HS-27A (cell line): ENCODE measurements around the gene SLC28A2.
"Not testable (repeated sequence)": the region's sequence is repeated elsewhere in the genome, so short reads cannot be mapped to it uniquely, and the experiment has no call there.

Source experiments
- DNase-seq: peaks from one replicate; pipeline ENCODE4 v3.0.0-alpha.2; 2012; ENCODE audit warnings: low read depth, missing footprints

SLC28A2 gene

DNA sequence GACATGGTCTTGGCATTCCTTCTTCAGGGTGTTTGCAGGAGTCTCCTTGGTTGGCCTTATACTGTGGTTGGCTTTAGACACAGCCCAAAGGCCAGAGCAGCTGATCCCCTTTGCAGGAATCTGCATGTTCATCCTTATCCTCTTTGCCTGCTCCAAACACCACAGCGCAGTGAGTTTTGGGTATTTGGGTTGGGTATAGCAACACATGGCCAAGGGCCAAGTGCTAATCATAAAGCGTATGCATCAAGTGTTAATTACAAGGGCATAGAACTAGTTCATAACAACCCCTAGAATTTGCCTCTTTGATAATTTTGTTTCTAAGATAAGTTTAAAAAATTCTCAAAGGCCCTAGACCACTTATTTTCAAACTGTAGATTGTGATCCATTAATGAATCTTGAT lies 11.8 kb downstream of the SLC28A2 start:
- DNase-seq = no peak

DNA sequence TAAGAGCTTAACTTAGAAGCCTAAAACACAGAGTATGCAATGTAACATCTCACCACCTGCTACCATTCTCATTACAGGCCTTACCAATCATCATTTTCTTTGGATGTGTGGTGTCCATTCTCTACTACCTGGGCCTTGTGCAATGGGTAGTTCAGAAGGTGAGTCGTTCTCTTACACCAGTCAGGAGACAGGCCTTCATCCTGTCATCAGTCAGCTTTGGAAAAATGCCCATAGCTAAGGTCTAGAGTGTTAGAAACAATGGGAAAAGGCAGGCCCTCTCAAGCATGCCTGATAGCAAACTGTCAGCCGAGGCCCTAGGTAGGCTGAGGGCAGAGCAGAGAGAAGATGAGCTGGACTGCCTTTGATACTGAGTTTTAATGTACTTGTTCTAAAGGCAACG lies 13.5 kb downstream of the SLC28A2 start:
- no peak for DNase-seq

DNA sequence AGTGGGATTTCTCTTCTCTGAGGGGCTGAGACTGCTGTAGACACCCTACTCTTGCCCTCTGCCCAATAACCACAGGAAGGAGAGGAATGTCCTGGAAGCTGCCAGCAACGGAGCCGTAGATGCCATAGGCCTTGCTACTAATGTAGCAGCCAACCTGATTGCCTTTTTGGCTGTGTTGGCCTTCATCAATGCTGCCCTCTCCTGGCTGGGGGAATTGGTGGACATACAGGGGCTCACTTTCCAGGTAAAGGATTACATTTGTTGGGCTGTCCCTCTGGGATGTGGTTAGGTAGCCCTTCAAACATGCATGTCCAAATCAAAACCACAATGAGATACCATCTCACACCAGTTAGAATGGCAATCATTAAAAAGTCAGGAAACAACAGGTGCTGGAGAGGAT lies 16.1 kb downstream of the SLC28A2 start:
- no peak for DNase-seq

DNA sequence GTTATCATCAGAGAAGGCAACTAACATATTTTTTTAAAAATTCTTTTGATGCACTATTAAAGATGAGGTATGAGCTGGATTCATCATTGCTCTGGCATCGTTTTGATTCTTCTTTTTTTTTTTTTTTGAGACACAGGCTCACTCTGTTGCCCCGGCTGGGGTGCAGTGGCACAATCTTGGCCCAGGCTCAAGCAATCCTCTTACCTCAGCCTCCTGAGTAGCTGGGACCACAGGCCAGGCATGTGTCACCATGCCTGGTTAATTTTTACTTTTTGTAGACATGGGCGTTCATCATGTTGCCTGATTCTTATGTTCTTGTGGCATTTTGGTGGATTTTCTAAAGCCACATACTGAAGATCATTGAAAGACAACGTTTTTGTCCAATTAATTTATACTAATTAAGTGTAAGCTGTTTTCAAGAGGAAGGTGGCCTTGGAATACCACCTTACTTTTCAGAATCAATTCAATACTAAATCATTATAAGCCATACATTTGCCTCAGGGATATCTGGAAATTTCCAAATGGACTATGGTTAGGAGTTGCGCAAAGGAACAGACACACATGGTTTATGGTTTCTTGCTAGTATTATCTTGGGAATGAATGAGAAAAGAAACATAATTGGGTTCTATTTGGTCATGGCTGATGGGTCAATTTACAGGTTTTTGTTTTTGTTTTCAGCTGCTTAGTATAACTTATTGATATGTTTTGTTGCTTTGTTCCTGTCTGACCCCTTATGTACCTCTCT lies 22.8 kb downstream of the SLC28A2 start:
- DNase-seq = no peak

DNA sequence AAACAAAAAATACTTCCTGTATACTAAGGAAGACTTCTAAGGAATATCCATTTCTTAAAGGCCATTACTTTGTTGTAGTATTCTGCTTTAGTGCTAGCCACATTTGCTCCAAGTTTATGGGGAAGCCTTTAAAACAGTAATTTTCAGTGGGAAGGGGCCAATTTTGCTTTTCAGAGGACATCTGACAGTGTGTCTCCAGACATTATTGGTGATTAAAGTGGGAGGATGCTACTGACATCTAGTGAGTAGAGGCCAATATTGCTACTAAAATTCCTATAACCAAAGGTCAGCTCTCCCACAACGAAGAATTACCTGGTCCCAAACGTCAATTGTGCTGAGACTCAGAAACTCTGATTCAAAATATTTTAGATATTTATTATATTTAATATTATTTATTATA lies 24.8 kb downstream of the SLC28A2 start:
- DNase-seq = no peak

DNA sequence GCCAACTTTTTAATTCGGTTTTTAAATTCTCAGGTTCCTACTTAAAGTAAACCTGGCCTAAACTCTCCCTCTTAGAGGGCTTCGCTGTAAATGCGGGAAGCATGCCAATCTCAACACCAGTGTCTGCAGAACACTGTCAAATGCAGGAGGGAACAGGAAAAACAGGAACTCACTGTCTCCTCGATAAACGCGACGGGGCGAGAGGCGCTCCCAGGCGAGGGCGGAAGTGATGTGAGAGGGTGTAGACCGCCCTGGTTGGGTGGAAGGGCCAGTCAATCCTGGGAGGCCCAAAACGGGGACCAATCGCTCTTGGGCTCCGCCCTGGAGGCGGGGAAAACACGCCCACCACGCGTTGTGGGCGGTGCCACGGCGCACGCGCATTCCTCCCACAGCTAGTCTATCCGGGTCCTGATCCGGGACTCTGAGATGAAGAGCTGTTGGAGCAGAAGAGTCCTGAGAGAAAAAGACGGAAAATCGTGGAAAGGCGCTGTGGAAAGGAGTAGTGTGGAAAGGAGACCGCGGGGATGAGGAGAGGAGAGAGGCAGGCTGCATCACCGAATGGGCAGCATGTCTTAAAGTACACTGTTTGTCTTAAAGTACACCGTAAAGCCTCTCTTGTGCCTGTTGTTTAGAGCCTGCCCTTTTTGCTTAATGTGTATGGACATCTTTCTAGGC lies 27.1 kb downstream of the SLC28A2 start:
- DNase-seq = peak; percentile 74

DNA sequence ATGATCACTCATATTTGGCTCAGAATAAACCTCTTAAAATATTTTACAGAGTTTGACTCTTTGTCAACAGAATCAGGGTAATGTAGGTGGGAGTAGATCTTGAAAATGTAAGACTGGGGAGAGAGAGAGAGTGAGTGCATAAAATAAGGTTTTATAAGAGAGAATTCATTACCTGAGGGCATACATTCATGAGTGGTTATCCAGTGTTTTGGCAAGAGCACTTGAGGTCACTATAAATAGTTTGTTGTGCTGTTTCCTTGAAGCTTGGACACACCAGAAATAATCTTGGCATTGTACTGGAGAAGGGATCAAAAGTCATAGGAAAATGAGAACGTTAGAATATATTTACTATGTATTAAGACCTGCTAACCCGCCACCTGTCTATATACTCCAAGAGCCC lies 33.4 kb downstream of the SLC28A2 start:
- DNase-seq = no peak

DNA sequence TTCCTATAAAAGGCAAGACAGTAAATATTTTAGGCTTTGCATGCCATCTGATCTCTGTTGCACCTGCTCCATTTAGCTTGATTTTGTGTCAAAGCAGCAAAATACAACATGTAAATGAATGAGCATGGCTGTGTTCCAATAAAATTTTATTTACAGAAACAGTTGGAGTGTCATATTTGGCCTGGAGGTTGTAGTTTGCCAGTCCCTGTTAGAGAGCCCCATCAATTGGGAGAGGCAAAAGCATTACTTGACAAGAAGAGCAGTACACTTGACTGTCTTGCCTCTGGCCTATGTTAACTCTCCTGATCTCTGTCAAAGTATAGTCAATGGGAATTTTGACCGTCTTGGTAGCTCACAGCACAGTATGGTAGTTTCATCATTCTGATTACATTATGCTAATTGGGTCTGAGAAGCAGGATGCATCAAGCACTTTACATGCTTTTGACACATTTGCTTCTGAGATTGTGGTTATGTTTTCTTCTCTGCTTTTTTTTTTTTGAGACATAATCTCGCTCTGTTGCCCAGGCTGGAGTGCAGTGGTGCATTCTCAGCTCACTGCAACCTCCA lies 35.4 kb downstream of the SLC28A2 start:
- DNase-seq = no peak

DNA sequence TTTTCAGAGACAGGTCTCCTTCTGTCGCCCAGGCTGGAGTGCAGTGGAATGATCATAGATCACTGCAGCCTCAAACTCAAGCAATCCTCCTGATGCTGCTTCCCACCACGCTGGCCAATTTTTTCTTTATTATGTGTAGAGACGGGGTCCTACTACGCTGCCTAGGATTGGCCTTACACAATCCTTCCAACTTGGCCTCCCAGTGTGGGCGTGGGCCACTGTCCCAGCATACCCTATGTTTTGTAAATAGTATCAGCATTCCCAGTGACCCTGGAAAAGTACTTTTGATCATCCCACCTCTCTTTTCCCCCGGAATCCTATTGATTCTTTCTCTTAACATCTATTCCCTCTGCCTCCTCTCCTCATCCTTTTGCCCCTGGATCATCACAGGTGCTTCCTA lies 36.9 kb downstream of the SLC28A2 start:
- no peak for DNase-seq

DNA sequence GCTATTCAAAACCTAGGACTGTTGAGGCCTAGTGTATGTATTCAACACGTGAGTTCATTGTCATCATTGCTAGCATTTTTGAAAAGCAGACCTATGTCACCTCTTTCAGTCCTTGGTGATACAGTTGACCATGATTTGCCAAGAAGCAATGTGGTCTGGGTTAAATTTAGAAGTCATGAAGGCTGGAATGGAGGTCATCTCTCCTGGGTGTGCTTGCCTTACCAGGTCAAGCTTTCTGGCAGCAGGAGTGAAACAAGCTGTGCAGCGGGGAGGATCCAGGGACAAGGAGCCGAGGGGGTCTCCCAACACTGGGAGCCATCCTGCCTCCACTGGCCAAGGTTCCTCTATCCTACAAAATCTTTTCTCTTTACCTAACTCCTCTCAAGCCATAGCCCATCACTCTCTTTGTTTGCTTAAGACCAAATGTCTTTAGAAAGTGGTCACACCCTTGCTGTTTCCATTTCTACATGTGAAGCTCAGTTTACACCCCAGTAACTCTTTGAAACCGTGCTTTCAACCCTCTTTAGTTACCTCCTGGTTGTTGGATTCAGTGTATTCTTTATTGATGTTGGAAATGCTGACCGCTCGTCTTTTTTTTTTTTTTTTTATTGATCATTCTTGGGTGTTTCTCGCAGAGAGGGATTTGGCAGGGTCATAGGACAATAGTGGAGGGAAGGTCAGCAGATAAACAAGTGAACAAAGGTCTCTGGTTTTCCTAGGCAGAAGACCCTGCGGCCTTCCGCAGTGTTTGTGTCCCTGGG lies 40.0 kb downstream of the SLC28A2 start:
- no peak for DNase-seq

DNA sequence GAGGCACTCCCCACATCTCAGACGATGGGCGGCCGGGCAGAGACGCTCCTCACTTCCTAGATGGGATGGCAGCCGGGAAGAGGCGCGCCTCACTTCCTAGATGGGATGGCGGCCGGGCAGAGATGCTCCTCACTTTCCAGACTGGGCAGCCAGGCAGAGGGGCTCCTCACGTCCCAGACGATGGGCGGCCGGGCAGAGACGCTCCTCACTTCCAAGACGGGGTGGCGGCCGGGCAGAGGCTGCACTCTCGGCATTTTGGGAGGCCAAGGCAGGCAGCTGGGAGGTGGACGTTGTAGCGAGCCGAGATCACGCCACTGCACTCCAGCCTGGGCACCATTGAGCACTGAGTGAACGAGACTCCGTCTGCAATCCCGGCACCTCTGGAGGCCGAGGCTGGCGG lies 41.3 kb downstream of the SLC28A2 start:
- DNase-seq = not testable (repeated sequence)

DNA sequence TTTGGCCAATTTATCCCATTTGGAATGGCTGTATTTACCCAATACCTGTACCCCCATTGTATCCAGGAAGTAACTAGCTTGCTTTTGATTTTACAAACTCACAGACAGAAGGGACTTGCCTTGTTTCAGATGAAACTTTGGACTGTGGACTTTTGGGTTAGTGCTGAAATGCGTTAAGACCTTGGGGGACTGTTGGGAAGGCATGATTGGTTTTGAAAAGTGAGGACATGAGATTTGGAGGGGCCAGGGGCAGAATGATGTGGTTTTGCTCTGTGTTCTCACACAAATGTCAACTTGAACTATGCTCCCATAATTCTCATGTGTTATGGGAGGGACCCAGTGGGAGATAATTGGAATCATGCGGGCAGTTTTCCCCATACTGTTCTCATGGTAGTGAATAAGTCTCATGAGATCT lies 46.9 kb downstream of the SLC28A2 start:
- not testable (repeated sequence) for DNase-seq

DNA sequence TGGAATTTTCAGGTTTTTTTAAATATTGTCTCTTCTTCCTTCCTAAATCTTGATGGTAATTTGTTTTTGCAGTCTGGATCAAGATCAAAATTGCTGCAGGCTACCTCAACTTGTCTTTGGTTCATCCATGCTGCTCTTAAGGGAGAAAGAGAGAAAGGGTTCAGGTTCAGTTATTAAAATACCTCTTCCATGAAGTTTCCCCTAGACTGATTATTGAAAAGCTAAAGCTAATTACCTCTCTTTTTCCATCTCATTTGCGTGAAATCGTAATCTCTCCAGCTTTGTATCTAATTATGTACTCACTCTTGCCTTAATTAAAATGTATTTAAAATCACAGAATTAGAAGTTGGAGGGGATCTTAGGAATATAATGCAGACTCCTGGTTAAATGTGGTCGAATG lies 52.7 kb downstream of the SLC28A2 start:
- DNase-seq = no peak

DNA sequence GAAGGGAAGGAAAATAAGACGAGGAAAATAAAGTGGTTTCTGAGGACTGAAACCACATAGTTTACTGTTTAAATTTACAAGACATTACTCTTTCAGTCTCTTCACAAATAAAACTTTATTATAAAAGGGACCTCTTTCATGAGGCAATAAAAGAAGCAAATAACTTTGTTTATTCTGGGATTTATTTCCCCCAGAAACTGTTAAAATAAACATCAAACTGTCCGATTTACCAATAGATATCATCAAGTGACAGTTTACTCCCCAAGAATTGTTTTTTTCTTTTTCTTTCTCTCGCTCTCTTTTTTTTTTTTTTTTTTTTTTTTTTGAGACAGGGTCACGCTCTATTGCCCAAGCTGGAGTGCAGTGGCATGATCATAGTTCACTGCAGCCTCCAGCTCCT lies 54.1 kb downstream of the SLC28A2 start:
- no peak for DNase-seq

DNA sequence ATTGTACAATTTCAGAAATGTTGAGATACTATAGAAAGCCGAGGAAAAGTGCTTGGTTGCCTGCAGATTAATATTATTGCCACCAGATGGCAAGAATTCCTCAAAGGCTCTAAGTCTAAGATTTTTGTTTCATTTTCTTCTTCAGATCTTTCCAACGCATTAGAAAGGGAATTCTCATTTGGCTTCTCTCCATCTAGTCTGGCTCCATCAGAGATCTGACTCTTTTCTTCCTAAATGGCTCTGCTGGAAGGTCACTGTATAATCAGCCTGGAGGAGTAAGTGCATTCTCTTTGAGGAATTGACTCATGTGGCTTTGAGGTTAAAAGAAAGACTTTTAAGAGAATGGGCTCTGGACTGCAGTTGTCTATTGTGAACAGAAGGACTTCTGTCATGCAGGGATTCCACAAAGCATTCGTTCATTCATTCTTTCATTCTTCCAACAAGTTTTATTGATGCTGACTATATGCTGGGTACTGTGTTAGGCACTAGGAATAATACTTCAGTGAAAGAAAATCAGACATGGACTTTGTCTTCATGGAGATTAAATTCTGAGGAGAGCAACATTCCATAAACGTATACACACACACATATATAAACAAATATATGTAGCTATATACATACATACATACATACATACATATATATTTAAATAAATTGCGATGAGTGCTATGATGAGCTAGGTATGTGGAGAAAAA lies 55.3 kb downstream of the SLC28A2 start:
- peak; percentile 4 for DNase-seq

DNA sequence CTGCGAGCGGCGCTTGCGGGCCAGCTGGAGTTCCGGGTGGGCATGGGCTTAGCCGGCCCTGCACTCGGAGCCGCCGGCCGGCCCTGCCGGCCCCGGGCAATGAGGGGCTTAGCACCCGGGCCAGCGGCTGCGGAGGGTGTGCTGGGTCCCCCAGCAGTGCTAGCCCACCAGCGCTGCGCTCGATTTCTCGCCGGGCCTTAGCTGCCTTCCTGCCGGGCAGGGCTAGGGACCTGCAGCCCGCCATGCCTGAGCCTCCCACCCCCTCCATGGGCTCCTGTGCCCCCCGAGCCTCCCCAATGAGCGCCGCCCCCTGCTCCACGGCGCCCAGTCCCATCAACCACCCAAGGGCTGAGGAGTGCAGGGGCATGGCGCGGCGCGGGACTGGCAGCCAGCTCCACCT lies 62.1 kb downstream of the SLC28A2 start:
- DNase-seq = not testable (repeated sequence)

DNA sequence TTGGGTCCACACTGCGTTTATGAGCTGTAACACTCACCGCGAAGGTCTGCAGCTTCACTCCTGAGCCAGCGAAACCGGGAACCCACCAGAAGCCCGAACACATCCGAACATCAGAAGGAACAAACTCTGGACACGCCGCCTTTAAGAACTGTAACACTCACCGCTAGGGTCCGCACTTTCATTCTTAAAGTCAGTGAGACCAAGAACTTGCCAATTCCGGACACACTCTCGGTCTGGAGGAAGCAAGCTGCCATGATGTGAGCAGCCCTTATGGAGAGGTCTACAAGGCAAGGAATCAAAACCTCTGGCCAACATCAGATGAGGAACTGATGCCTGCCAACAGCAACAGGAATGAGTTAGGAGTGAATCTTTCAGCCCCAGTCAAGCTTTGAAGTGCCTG lies 62.9 kb downstream of the SLC28A2 start:
- no peak for DNase-seq

DNA sequence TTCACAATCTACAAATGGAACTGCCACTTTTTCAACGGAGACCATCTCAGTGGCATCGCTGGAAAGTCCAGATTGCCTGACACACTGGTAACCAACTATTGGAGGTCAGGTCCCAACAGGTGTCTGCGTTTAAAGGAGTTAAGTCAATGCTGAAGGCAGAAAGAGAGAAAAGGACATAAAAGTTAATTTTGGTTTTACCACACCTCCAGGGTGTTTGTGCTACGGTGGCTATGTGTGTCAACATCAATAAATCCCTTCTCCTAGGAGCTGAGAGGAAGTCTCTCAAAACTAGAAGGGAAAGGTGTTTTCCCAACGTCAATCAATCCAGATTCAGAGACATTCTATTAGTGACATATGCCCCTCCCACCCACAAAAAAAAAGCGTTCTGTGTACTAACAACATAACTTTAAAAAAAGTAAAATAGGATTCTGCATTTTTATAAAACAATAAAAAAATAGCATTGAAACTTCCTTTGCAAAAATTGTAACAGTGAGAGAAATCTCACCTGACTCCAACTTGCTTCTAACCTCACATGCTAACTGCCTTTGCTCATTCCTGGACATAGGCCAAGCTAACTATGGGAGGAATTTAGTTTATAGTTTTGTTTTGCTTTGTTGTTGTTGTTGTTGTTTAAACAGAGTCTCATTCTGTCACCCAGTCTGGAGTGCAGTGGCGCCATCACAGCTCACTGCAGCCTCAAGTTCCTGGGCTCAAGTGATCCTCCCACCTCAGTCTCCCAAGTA lies 67.6 kb downstream of the SLC28A2 start:
- DNase-seq = no peak

DNA sequence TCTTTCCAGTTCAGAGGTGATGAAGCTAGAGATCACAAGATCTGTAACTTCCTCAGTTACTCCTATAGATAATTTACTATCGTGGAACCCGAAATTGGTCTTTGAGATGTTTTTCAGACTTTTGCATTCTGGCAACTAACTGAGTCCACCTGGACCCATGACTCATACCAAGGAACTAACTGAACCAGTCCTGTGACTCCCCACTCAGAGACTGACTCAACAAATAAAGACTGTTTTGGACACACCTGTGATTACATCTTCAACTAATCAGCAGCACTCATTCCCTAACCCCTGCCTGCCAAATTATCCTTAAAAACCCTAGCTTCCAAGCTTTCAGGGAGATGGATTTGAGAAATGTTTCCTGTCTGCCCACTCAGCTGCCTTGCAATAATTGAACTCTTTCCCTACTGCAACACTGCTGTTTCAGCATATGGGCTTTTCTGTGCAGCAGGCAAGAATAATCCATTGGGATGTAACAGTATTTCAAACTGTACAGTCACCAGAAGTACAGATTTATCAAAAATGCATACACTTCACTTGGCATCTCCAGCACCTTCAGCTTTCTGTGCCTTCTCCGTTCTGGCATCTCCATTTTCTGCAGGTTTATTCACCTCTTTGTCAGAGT lies 68.7 kb downstream of the SLC28A2 start:
- no peak for DNase-seq

DNA sequence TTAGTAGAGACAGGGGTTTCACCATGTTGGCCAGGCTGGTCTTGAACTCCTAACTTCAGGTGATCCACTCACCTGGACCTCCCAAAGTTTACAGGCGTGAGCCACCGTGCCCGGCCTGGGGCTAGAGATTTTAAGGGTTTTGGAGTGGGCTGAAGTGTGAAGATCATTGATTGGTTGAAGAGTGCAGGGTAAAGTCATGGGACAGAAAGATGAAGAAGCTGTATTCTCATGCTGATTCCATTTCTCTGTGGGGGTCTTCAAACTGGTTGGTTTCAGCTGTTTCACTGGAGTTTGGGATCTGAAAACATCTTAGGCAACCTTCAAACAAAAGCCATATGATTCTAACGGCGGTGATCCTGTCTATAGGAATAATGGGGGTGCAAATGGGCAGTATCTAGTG lies 74.2 kb downstream of the SLC28A2 start:
- no peak for DNase-seq

DNA sequence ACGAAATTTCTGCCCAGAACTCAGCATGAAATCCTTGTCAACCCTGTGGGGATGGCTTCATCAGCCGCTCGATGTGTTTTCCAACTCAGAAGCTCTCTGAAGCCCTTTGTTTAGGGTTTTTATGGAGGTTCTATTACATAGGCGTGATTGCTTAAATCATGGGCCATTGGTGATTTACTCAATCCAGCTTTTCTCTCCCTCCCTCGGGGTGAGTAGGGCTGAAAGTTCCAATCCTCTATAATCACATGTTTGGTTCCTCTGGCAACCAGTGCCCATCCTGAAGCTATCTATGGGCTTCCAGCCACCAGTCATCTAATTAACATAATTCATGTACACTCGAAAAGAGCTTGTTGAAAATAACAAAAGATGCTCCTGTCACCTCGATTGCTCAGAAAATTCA lies 74.7 kb downstream of the SLC28A2 start:
- no peak for DNase-seq
